Measurements from ENCODE around the gene CRYBB1.

The CRYBB1 gene

DNA sequence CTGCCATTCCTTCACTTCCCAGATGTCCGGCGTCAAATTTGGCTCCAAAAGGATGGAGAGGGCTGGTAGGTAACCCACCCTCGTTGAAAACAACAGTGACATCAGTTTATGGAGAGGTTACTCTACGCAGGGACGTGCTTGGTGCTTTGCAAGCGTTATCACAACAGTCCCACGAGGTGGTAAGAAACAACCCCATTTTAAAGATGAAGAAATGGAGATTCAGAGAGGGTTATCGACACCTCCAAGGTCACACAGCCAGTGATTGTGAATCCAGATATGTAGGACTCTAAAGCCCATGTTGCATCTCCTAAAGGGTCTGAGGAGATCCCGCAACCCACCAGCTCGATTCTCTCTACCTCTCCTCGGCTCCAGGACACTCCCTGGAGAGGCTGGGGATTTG, 40.3 kb upstream of the CRYBB1 start:
- TF ChIP-seq TSHZ2 (CRISPR knock-in tag; IDR thresholded peaks at IDR 0.05) (no peak), TOX (CRISPR knock-in tag; IDR thresholded peaks at IDR 0.05; ENCODE audit: borderline replicate concordance) (no peak), ZFP3 (CRISPR knock-in tag; IDR thresholded peaks at IDR 0.05) (no peak), CSDC2 (CRISPR knock-in tag; IDR thresholded peaks at IDR 0.05) (no peak), CSRNP3 (CRISPR knock-in tag; IDR thresholded peaks at IDR 0.05) (no peak), GLIS3 (CRISPR knock-in tag; IDR thresholded peaks at IDR 0.05) (no peak), ZFP30 (CRISPR knock-in tag; IDR thresholded peaks at IDR 0.05) (no peak), TCF4 (CRISPR knock-in tag; IDR thresholded peaks at IDR 0.05; ENCODE audit: borderline replicate concordance) (no peak), OSR1 (CRISPR knock-in tag; IDR thresholded peaks at IDR 0.05) (no peak), BACH2 (CRISPR knock-in tag; IDR thresholded peaks at IDR 0.05; ENCODE audit: borderline replicate concordance) (no peak), ISL1 (CRISPR knock-in tag; IDR thresholded peaks at IDR 0.05) (no peak), ZNF8 (CRISPR knock-in tag; IDR thresholded peaks at IDR 0.05) (no peak), ZNF565 (CRISPR knock-in tag; conservative IDR thresholded peaks at IDR 0.05; ENCODE audit: low read depth) (no peak), ZNF70 (CRISPR knock-in tag; IDR thresholded peaks at IDR 0.05) (no peak), RARB (CRISPR knock-in tag; IDR thresholded peaks at IDR 0.05) (no peak), PPARA (CRISPR knock-in tag; IDR thresholded peaks at IDR 0.05; ENCODE audit: borderline replicate concordance) (no peak), SNAI2 (CRISPR knock-in tag; IDR thresholded peaks at IDR 0.05) (no peak), ZC3H10 (CRISPR knock-in tag; IDR thresholded peaks at IDR 0.05) (no peak)
- TF ChIP-seq, protein P1, sequence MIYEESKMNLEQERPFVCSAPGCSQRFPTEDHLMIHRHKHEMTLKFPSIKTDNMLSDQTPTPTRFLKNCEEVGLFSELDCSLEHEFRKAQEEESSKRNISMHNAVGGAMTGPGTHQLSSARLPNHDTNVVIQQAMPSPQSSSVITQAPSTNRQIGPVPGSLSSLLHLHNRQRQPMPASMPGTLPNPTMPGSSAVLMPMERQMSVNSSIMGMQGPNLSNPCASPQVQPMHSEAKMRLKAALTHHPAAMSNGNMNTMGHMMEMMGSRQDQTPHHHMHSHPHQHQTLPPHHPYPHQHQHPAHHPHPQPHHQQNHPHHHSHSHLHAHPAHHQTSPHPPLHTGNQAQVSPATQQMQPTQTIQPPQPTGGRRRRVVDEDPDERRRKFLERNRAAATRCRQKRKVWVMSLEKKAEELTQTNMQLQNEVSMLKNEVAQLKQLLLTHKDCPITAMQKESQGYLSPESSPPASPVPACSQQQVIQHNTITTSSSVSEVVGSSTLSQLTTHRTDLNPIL (CRISPR knock-in tag; IDR thresholded peaks at IDR 0.05; ENCODE audit: low read depth): no peak
- TF ChIP-seq, protein P2, sequence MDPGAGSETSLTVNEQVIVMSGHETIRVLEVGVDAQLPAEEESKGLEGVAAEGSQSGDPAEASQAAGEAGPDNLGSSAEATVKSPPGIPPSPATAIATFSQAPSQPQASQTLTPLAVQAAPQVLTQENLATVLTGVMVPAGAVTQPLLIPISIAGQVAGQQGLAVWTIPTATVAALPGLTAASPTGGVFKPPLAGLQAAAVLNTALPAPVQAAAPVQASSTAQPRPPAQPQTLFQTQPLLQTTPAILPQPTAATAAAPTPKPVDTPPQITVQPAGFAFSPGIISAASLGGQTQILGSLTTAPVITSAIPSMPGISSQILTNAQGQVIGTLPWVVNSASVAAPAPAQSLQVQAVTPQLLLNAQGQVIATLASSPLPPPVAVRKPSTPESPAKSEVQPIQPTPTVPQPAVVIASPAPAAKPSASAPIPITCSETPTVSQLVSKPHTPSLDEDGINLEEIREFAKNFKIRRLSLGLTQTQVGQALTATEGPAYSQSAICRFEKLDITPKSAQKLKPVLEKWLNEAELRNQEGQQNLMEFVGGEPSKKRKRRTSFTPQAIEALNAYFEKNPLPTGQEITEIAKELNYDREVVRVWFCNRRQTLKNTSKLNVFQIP (CRISPR knock-in tag; IDR thresholded peaks at IDR 0.05; ENCODE audit: borderline replicate concordance, low read depth): no peak
- ATAC-seq: peak; percentile 2; the same call in 2 of the 3 replicates

GRCh38 chr22:26656891-26657851, 39.3 kb upstream of the CRYBB1 start, which contains the start of gene MIAT:
TSS of gene MIAT (plus strand) at chr22:26657588.
- TF ChIP-seq PATZ1 (CRISPR knock-in tag; IDR thresholded peaks at IDR 0.05; ENCODE audit: borderline replicate concordance) (0 out of 2 replicates have a peak, but pooled peaks have one; percentile 29), TCF4 (CRISPR knock-in tag; IDR thresholded peaks at IDR 0.05; ENCODE audit: borderline replicate concordance) (no peak), GLIS3 (CRISPR knock-in tag; IDR thresholded peaks at IDR 0.05) (no peak), TSHZ2 (CRISPR knock-in tag; IDR thresholded peaks at IDR 0.05) (no peak), ZNF565 (CRISPR knock-in tag; conservative IDR thresholded peaks at IDR 0.05; ENCODE audit: low read depth) (no peak)
- TF ChIP-seq, protein P2 (CRISPR knock-in tag; IDR thresholded peaks at IDR 0.05; ENCODE audit: borderline replicate concordance, low read depth): no peak
- peak; percentile 67 for ATAC-seq
